Neuronal stem cell (in vitro differentiated cells): ENCODE measurements around the gene FILIP1L.

Experiments used
- DNase-seq: peaks from one replicate; pipeline ENCODE4 v3.0.0-alpha.2; 2013; ENCODE audit warnings: low spot score
- H2AFZ ChIP-seq: one replicate; pipeline ENCODE4 v1.6.1; 2013; ENCODE audit warnings: mild to moderate bottlenecking, low read length, inconsistent platforms
- H2AK5ac ChIP-seq: 2 replicates; pipeline ENCODE4 v1.6.1; 2013; ENCODE audit warnings: low read depth, mild to moderate bottlenecking, inconsistent platforms, low read length, moderate library complexity, mixed read lengths
- H2BK120ac ChIP-seq: 2 replicates; pipeline ENCODE4 v1.6.1; 2013; ENCODE audit warnings: low read depth, mild to moderate bottlenecking, inconsistent platforms, low read length, moderate library complexity, mixed read lengths
- H2BK12ac ChIP-seq: one replicate; pipeline ENCODE4 v1.6.1; 2013; ENCODE audit warnings: low read length, inconsistent platforms
- H2BK15ac ChIP-seq: 2 replicates; pipeline ENCODE4 v1.6.1; 2013; ENCODE audit warnings: mild to moderate bottlenecking, low read length, inconsistent platforms, mixed read lengths
- H2BK5ac ChIP-seq: one replicate; pipeline ENCODE4 v1.6.1; 2013; ENCODE audit warnings: inconsistent platforms, mild to moderate bottlenecking, low read length, moderate library complexity
- H3K14ac ChIP-seq: one replicate; pipeline ENCODE4 v1.6.1; 2013; ENCODE audit warnings: low read length, inconsistent platforms
- H3K18ac ChIP-seq: 2 replicates; pipeline ENCODE4 v1.6.1; 2013; ENCODE audit warnings: low read length, inconsistent platforms
- H3K23ac ChIP-seq: 2 replicates; pipeline ENCODE4 v1.6.1; 2013; ENCODE audit warnings: low read depth, mild to moderate bottlenecking, mixed read lengths, low read length, inconsistent platforms; ENCODE audit not compliant: poor library complexity
- H3K27ac ChIP-seq: replicated peaks from 3 replicates; pipeline ENCODE4 v1.5.1; 2013; ENCODE audit warnings: low read length, inconsistent platforms
- H3K27me3 ChIP-seq, 3 experiments: 2 replicates each; pipeline ENCODE4 v1.6.1; 2013; ENCODE audit warnings: low read length in 3 of 3, mild to moderate bottlenecking in 2 of 3, inconsistent platforms in 1 of 3, low read depth in 1 of 3, mixed read lengths in 1 of 3, moderate library complexity in 1 of 3; ENCODE audit not compliant: control insufficient read depth in 3 of 3, insufficient read depth in 3 of 3
- H3K36me3 ChIP-seq, 2 donors: replicated peaks in 1 of 2; 2 replicates each; pipeline ENCODE4 v1.6.1; 2013; ENCODE audit warnings: low read length in 2 of 2; ENCODE audit not compliant: control insufficient read depth in 2 of 2, insufficient read depth in 2 of 2
- H3K4ac ChIP-seq: 2 replicates; pipeline ENCODE4 v1.6.1; 2013; ENCODE audit warnings: inconsistent platforms, mild to moderate bottlenecking, low read length, moderate library complexity
- H3K4me1 ChIP-seq, 2 donors: 1 replicate in 1 of 2; 2 replicates in 1 of 2; pipeline ENCODE4 v1.6.1; 2013; ENCODE audit warnings: low read length in 2 of 2, low read depth in 1 of 2; ENCODE audit not compliant: control insufficient read depth in 2 of 2, insufficient read depth in 1 of 2
- H3K4me2 ChIP-seq: one replicate; pipeline ENCODE4 v1.6.1; 2013; ENCODE audit warnings: mild to moderate bottlenecking, low read length, inconsistent platforms; ENCODE audit not compliant: insufficient read depth, poor library complexity, severe bottlenecking
- H3K4me3 ChIP-seq, 2 donors: 2 replicates each; pipeline ENCODE4 v1.5.1; 2013; ENCODE audit warnings: low read length in 2 of 2, mild to moderate bottlenecking in 2 of 2, inconsistent platforms in 1 of 2, moderate library complexity in 1 of 2
- H3K79me1 ChIP-seq: one replicate; pipeline ENCODE4 v1.6.1; 2013; ENCODE audit warnings: low read depth, mild to moderate bottlenecking, inconsistent platforms, low read length, moderate library complexity
- H3K9ac ChIP-seq: one replicate; pipeline ENCODE4 v1.6.1; 2013; ENCODE audit warnings: mild to moderate bottlenecking, low read depth, low read length, inconsistent platforms; ENCODE audit not compliant: poor library complexity
- H3K9me3 ChIP-seq, 2 donors: replicated peaks in 1 of 2; 2 replicates each; pipeline versions ENCODE3 to v1.6.1; 2013; ENCODE audit warnings: low read length in 2 of 2, mild to moderate bottlenecking in 2 of 2, inconsistent platforms in 1 of 2, low read depth in 1 of 2, mixed read lengths in 1 of 2, moderate library complexity in 1 of 2; ENCODE audit not compliant: control insufficient read depth in 2 of 2, insufficient read depth in 1 of 2
- H4K8ac ChIP-seq: one replicate; pipeline ENCODE4 v1.6.1; 2013; ENCODE audit warnings: low read depth, mild to moderate bottlenecking, inconsistent platforms, low read length, moderate library complexity
- H4K91ac ChIP-seq: one replicate; pipeline ENCODE4 v1.6.1; 2013; ENCODE audit warnings: low read length, low read depth, mild to moderate bottlenecking, inconsistent platforms; ENCODE audit not compliant: poor library complexity
- WGBS, 2 donors: extraction: QIAGEN DNeasy Blood & Tissue Kit; methylation state at CpG; one replicate each; pipeline ENCODE4 v1.1.7; 2013; ENCODE audit warnings: missing lambda C conversion rate in 2 of 2, mixed read lengths in 1 of 2; ENCODE audit not compliant: insufficient read length in 2 of 2, insufficient replicate concordance in 1 of 2; ENCODE audit errors: extremely low coverage in 2 of 2; 5-methylcytosine and 5-hydroxymethylcytosine counted together

The FILIP1L gene

GRCh38 chr3:100136921-100137320, 22.6 kb upstream of the FILIP1L start:
- H3K79me1 ChIP-seq = no peaks in the 10 kb centered on the region
- H3K4me1 ChIP-seq = no peaks in the 10 kb centered on the region
- no peak overlapping the region for H4K91ac ChIP-seq
- no peaks in the 10 kb centered on the region for H3K36me3 ChIP-seq
- no peak overlapping the region for H2AK5ac ChIP-seq
- no peak overlapping the region for H3K14ac ChIP-seq
- no peak for DNase-seq
- H2BK120ac ChIP-seq = no peak overlapping the region
- no peaks in the 10 kb centered on the region for H3K27me3 ChIP-seq
- H3K18ac ChIP-seq = no peak overlapping the region
- H2BK12ac ChIP-seq = no peak overlapping the region
- no CpG with 5 or more reads among the region's 1 CpG for WGBS, 2 donors
- no peak overlapping the region for H2AFZ ChIP-seq
- H3K23ac ChIP-seq = no peak overlapping the region
- no peak overlapping the region for H3K4ac ChIP-seq
- no peak overlapping the region for H3K9ac ChIP-seq
- H3K4me2 ChIP-seq = no peak overlapping the region
- H3K4me3 ChIP-seq = no peak overlapping the region
- no peak overlapping the region for H2BK5ac ChIP-seq
- no peaks in the 10 kb centered on the region for H3K9me3 ChIP-seq
- H4K8ac ChIP-seq = no peak overlapping the region
- no peak overlapping the region for H2BK15ac ChIP-seq
- no peak overlapping the region for H3K27ac ChIP-seq

- Histone ChIP-seq H2AFZ (no peak overlapping the region), H2BK120ac (no peak overlapping the region), H2BK5ac (no peak overlapping the region), H3K4me1 (no peaks in the 10 kb centered on the region), H3K4me2 (no peak overlapping the region), H3K18ac (no peak overlapping the region), H3K27me3 (no peaks in the 10 kb centered on the region), H3K9ac (no peak overlapping the region), H3K27ac (no peak overlapping the region), H3K23ac (no peak overlapping the region), H3K4me3 (no peak overlapping the region), H4K8ac (no peak overlapping the region), H3K9me3 (no peaks in the 10 kb centered on the region), H4K91ac (no peak overlapping the region), H2BK12ac (no peak overlapping the region), H3K36me3 (no peaks in the 10 kb centered on the region), H2AK5ac (no peak overlapping the region), H2BK15ac (no peak overlapping the region), H3K14ac (no peak overlapping the region), H3K4ac (no peak overlapping the region), H3K79me1 (no peaks in the 10 kb centered on the region)
- WGBS, 2 donors = no CpG with 5 or more reads among the region's 6 CpGs
- no peak for DNase-seq
Observed at GRCh38 chr3:100131241-100131640, 16.9 kb upstream of the FILIP1L start.

DNA sequence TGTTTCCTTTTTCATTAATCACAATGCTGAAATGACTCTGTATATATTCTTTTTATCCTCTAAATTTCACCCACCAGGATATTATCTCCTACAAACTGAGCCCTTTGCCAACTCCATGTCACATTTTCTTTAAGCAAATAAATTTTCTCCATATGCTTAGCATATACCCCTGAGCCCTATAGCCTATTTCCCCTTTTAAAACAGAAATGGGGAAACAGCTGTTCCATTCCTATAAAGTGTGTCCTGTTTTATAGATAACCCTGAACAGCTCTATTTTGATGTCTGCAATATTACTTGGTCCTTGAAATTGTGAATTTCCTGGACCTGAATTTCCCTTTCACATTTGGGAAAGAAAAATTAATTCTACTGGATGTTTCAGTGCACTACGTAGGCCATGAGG, 15.6 kb upstream of the FILIP1L start:
- H3K23ac ChIP-seq = no peak overlapping the region
- H3K27me3 ChIP-seq = no peaks in the 10 kb centered on the region
- no peaks in the 10 kb centered on the region for H3K9me3 ChIP-seq
- H3K4me3 ChIP-seq = no peak overlapping the region
- H3K14ac ChIP-seq = no peak overlapping the region
- no peak overlapping the region for H2BK12ac ChIP-seq
- H2BK120ac ChIP-seq = no peak overlapping the region
- H3K4ac ChIP-seq = no peak overlapping the region
- no peak overlapping the region for H3K18ac ChIP-seq
- H2AFZ ChIP-seq = no peak overlapping the region
- no peak overlapping the region for H4K8ac ChIP-seq
- no peak for DNase-seq
- no peaks in the 10 kb centered on the region for H3K79me1 ChIP-seq
- WGBS, 2 donors = no CpG with 5 or more reads among the region's 1 CpG
- H2BK15ac ChIP-seq = no peak overlapping the region
- H3K9ac ChIP-seq = no peak overlapping the region
- H4K91ac ChIP-seq = no peak overlapping the region
- no peaks in the 10 kb centered on the region for H3K4me1 ChIP-seq
- H3K4me2 ChIP-seq = no peak overlapping the region
- no peak overlapping the region for H3K27ac ChIP-seq
- H2AK5ac ChIP-seq = no peak overlapping the region
- no peaks in the 10 kb centered on the region for H3K36me3 ChIP-seq
- H2BK5ac ChIP-seq = no peak overlapping the region

DNA sequence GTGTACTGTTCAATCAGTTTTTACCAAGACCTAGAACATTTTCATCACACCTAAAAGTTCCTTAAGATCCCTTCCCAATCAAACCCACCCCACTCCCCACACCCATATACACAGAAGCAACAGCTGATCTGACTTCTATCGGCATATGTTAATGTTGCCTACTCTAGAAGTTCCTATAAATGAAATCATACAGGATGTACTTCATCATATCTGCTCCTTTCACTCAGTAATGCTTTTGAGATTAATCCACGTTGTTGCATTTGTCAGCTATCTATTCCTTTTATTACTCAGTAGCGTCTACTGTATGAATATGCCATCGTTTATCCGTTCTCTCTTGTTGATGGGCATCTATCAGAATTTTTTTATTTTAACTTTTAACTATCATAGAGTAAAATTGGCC, 14.3 kb upstream of the FILIP1L start:
- H3K23ac ChIP-seq = no peak overlapping the region
- no peak overlapping the region for H3K18ac ChIP-seq
- H3K36me3 ChIP-seq = no peaks in the 10 kb centered on the region
- H3K9ac ChIP-seq = no peak overlapping the region
- peaks cover 0 to 7% of the 10 kb centered on the region in 2 donors for H3K4me1 ChIP-seq
- no peak overlapping the region for H3K27ac ChIP-seq
- no peak overlapping the region for H2AFZ ChIP-seq
- no peak overlapping the region for H4K8ac ChIP-seq
- no peak overlapping the region for H3K4me3 ChIP-seq
- H2BK15ac ChIP-seq = no peak overlapping the region
- H3K79me1 ChIP-seq = no peaks in the 10 kb centered on the region
- no peak overlapping the region for H2BK12ac ChIP-seq
- H3K14ac ChIP-seq = no peak overlapping the region
- WGBS, 2 donors = no CpG with 5 or more reads among the region's 5 CpGs
- no peak overlapping the region for H3K4me2 ChIP-seq
- no peaks in the 10 kb centered on the region for H3K27me3 ChIP-seq
- DNase-seq = no peak
- H2BK120ac ChIP-seq = no peak overlapping the region
- no peak overlapping the region for H2BK5ac ChIP-seq
- H4K91ac ChIP-seq = no peak overlapping the region
- no peak overlapping the region for H3K4ac ChIP-seq
- no peak overlapping the region for H2AK5ac ChIP-seq
- H3K9me3 ChIP-seq = no peaks in the 10 kb centered on the region
